H1 (cell line): ENCODE results near the gene DNM2. TPM values are rescaled to one million over a fixed set of nuclear protein-coding genes. Genes with fewer than 3 reads are reported as not detected.

Source experiments
- CTCF ChIA-PET: fragments of 300-600 bp; sonication (Branson Sonifier 250); formaldehyde crosslinking; loops from one replicate; lab custom pipeline; 2021; ENCODE audit not compliant: partially characterized antibody; lab: Charles Lee
- POLR2A ChIA-PET: fragments of 300-600 bp; sonication (Branson Sonifier 250); formaldehyde crosslinking; loops from one replicate; lab custom pipeline; 2021; ENCODE audit warnings: inconsistent platforms; ENCODE audit not compliant: partially characterized antibody; lab: Charles Lee
- DNase-seq, 2 experiments: peaks; one replicate each; pipeline versions ENCODE4 v3.0.0 to v3.0.0-alpha.2; 2010 to 2022; ENCODE audit warnings: low spot score in 2 of 2, low read depth in 1 of 2, mixed read lengths in 1 of 2
- FAIRE-seq: peaks from 2 replicates; lab custom pipeline; 2011; peaks lifted over from hg19 to GRCh38; lab: Jason Lieb, UNC
- H2AFZ ChIP-seq: 2 replicates; pipeline ENCODE4 v1.8.1; 2012; ENCODE audit warnings: low read length, inconsistent platforms
- H2AK5ac ChIP-seq: 2 replicates; pipeline ENCODE4 v1.6.1; 2013; ENCODE audit warnings: low read depth, low read length
- H2BK120ac ChIP-seq: replicated peaks from 2 replicates; pipeline ENCODE3; 2013; ENCODE audit warnings: low read depth, low read length, inconsistent platforms
- H2BK12ac ChIP-seq: 2 replicates; pipeline ENCODE4 v1.6.1; 2013; ENCODE audit warnings: low read depth, low read length
- H2BK15ac ChIP-seq: 2 replicates; pipeline ENCODE4 v1.6.1; 2013; ENCODE audit warnings: low read length
- H2BK20ac ChIP-seq: 2 replicates; pipeline ENCODE4 v1.6.1; 2013; ENCODE audit warnings: low read length
- H2BK5ac ChIP-seq: 2 replicates; pipeline ENCODE4 v1.6.1; 2013; ENCODE audit warnings: low read depth, low read length
- H3K14ac ChIP-seq: 2 replicates; pipeline ENCODE4 v1.6.1; 2013; ENCODE audit warnings: inconsistent platforms; ENCODE audit not compliant: insufficient read length
- H3K18ac ChIP-seq: 2 replicates; pipeline ENCODE4 v1.6.1; 2013; ENCODE audit warnings: low read length; ENCODE audit errors: extremely low read depth
- H3K23ac ChIP-seq: 2 replicates; pipeline ENCODE4 v1.6.1; 2013; ENCODE audit warnings: inconsistent platforms; ENCODE audit not compliant: insufficient read length
- H3K23me2 ChIP-seq: 2 replicates; pipeline ENCODE4 v1.6.1; 2013; ENCODE audit warnings: low read depth, low read length
- H3K27ac ChIP-seq: 2 replicates; pipeline ENCODE4 v1.6.1; 2011; ENCODE audit warnings: low read depth, low read length, inconsistent platforms
- H3K27me3 ChIP-seq, 4 experiments: replicated peaks in 1 of 4; 1 replicate in 1 of 4; 2 replicates in 3 of 4; pipeline versions ENCODE4 v1.6.1 to v1.8.1; 2011 to 2013; ENCODE audit warnings: low read length in 3 of 4, mild to moderate bottlenecking in 3 of 4, inconsistent platforms in 2 of 4, mixed read lengths in 2 of 4, moderate library complexity in 1 of 4; ENCODE audit not compliant: control insufficient read depth in 3 of 4, insufficient read depth in 3 of 4; ENCODE audit errors: extremely low read depth in 1 of 4
- H3K36me3 ChIP-seq, 4 experiments: 2 replicates each; pipeline versions ENCODE4 v1.6.1 to v1.8.1; 2011 to 2013; ENCODE audit warnings: mild to moderate bottlenecking in 4 of 4, low read length in 3 of 4, moderate library complexity in 2 of 4, control low read depth in 1 of 4, inconsistent platforms in 1 of 4; ENCODE audit not compliant: insufficient read depth in 4 of 4, control insufficient read depth in 2 of 4
- H3K4ac ChIP-seq: replicated peaks from 2 replicates; pipeline ENCODE3; 2013; ENCODE audit warnings: low read length, low read depth, mixed read lengths, inconsistent platforms; ENCODE audit not compliant: insufficient read length
- H3K4me1 ChIP-seq, 4 experiments: replicated peaks in 1 of 4; 1 replicate in 1 of 4; 2 replicates in 3 of 4; pipeline versions ENCODE4 v1.6.1 to v1.8.1; 2011 to 2013; ENCODE audit warnings: low read length in 3 of 4, inconsistent platforms in 2 of 4, mixed read lengths in 1 of 4; ENCODE audit not compliant: insufficient read depth in 4 of 4, control insufficient read depth in 3 of 4
- H3K4me2 ChIP-seq, 2 experiments: 2 replicates each; pipeline versions ENCODE4 v1.6.1 to v1.8.1; 2011 to 2013; ENCODE audit warnings: low read depth in 2 of 2, low read length in 2 of 2, control low read depth in 1 of 2, inconsistent platforms in 1 of 2, mild to moderate bottlenecking in 1 of 2; ENCODE audit not compliant: insufficient read depth in 1 of 2
- H3K4me3 ChIP-seq, 4 experiments: fragments of 200-600, 300-600 bp in 1 of 4; sonication (generic), shearing (Covaris generic), sonication (Bioruptor Twin) in 1 of 4; 2 replicates each; pipeline versions ENCODE4 v1.5.1 to v1.8.1; 2011 to 2016; ENCODE audit warnings: low read length in 4 of 4, low read depth in 3 of 4, control low read depth in 2 of 4, inconsistent platforms in 2 of 4, mild to moderate bottlenecking in 2 of 4, mixed read lengths in 1 of 4, moderate library complexity in 1 of 4; ENCODE audit not compliant: insufficient read depth in 2 of 4; ENCODE audit errors: extremely low read depth in 1 of 4
- H3K56ac ChIP-seq: replicated peaks from 2 replicates; pipeline ENCODE3; 2013; ENCODE audit warnings: low read depth, mild to moderate bottlenecking, mixed read lengths, low read length, inconsistent platforms; ENCODE audit not compliant: insufficient read length
- H3K79me1 ChIP-seq: 2 replicates; pipeline ENCODE4 v1.6.1; 2013; ENCODE audit warnings: low read depth, low read length, control low read depth
- H3K79me2 ChIP-seq, 2 experiments: 2 replicates each; pipeline versions ENCODE4 v1.6.1 to v1.8.1; 2012 to 2013; ENCODE audit warnings: low read length in 2 of 2, mild to moderate bottlenecking in 2 of 2, inconsistent platforms in 1 of 2; ENCODE audit not compliant: insufficient read depth in 2 of 2, control insufficient read depth in 1 of 2
- H3K9ac ChIP-seq, 4 experiments: replicated peaks in 1 of 4; 1 replicate in 1 of 4; 2 replicates in 3 of 4; pipeline versions ENCODE4 v1.6.1 to v1.8.1; 2011 to 2013; ENCODE audit warnings: low read depth in 3 of 4, low read length in 3 of 4, control low read depth in 2 of 4, mild to moderate bottlenecking in 2 of 4, moderate library complexity in 2 of 4, inconsistent platforms in 1 of 4; ENCODE audit errors: extremely low read depth in 1 of 4
- H3K9me3 ChIP-seq, 2 experiments: 2 replicates each; pipeline versions ENCODE4 v1.6.1 to v1.8.1; 2012 to 2013; ENCODE audit warnings: mild to moderate bottlenecking in 2 of 2, moderate library complexity in 2 of 2, control low read depth in 1 of 2, inconsistent platforms in 1 of 2, low read depth in 1 of 2, low read length in 1 of 2, mixed read lengths in 1 of 2; ENCODE audit not compliant: insufficient read depth in 2 of 2
- H4K20me1 ChIP-seq, 2 experiments: replicated peaks in 1 of 2; 2 replicates each; pipeline versions ENCODE3 to v1.8.1; 2011 to 2013; ENCODE audit warnings: inconsistent platforms in 2 of 2, low read length in 2 of 2, mild to moderate bottlenecking in 1 of 2; ENCODE audit not compliant: insufficient read depth in 2 of 2, control insufficient read depth in 1 of 2
- H4K5ac ChIP-seq: 2 replicates; pipeline ENCODE4 v1.6.1; 2013; ENCODE audit warnings: low read length, low read depth, mixed read lengths, inconsistent platforms; ENCODE audit not compliant: insufficient read length
- H4K8ac ChIP-seq: 2 replicates; pipeline ENCODE4 v1.8.0; 2013; ENCODE audit warnings: mild to moderate bottlenecking, moderate library complexity, low read length, inconsistent platforms; ENCODE audit not compliant: insufficient read depth; ENCODE audit errors: extremely low read depth
- H4K91ac ChIP-seq: replicated peaks from 2 replicates; pipeline ENCODE3; 2013; ENCODE audit warnings: low read length, mixed read lengths, inconsistent platforms; ENCODE audit not compliant: insufficient read length
- ASH2L ChIP-seq: fragments of 200-600, 300-600 bp; sonication (generic); IDR thresholded peaks from one replicate; pipeline ENCODE4 v1.7.1; 2017; ENCODE audit warnings: low read length
- ATF2 ChIP-seq: IDR thresholded peaks from 2 replicates; pipeline ENCODE4 v1.6.1; 2012; ENCODE audit warnings: low read length, inconsistent platforms
- BCL11A ChIP-seq, 2 experiments: IDR thresholded peaks; one replicate each; pipeline ENCODE4 v1.6.1; 2011; ENCODE audit warnings: low read depth in 2 of 2, low read length in 2 of 2, mild to moderate bottlenecking in 2 of 2
- CBX8 ChIP-seq: fragments of 300-800, 300-1000 bp; sonication (generic); IDR thresholded peaks from 2 replicates; pipeline ENCODE4 v1.7.1; 2016; ENCODE audit warnings: low read depth, low read length, borderline replicate concordance
- EP300 ChIP-seq, 2 experiments: IDR thresholded peaks; 1 replicate in 1 of 2; 2 replicates in 1 of 2; pipeline ENCODE4 v1.6.1; 2011 to 2012; ENCODE audit warnings: low read depth in 2 of 2, low read length in 2 of 2, mild to moderate bottlenecking in 2 of 2, borderline replicate concordance in 1 of 2, inconsistent platforms in 1 of 2, moderate library complexity in 1 of 2
- MAFK ChIP-seq: IDR thresholded peaks from 2 replicates; pipeline ENCODE4 v1.6.1; 2012; ENCODE audit warnings: low read depth, mild to moderate bottlenecking, improper control_type of control experiment, low read length
- RBBP5 ChIP-seq: IDR thresholded peaks from 2 replicates; pipeline ENCODE4 v1.7.1; 2012; ENCODE audit warnings: low read depth, mild to moderate bottlenecking, inconsistent platforms, low read length, moderate library complexity, borderline replicate concordance
- RNF2 ChIP-seq: fragments of 200-900, 300-1000 bp; sonication (generic); IDR thresholded peaks from 2 replicates; pipeline ENCODE4 v1.7.1; 2016; ENCODE audit warnings: borderline replicate concordance, low read depth, mild to moderate bottlenecking, antibody characterized with exemption, low read length; ENCODE audit not compliant: poor library complexity, severe bottlenecking; ENCODE audit errors: missing control alignments
- SAP30 ChIP-seq: fragments of 300-600 bp; sonication (generic); IDR thresholded peaks from 2 replicates; pipeline ENCODE4 v1.7.1; 2012; ENCODE audit warnings: low read length, moderate library complexity, mild to moderate bottlenecking, inconsistent platforms; ENCODE audit not compliant: insufficient read depth, insufficient replicate concordance
- SIRT6 ChIP-seq: IDR thresholded peaks from one replicate; pipeline ENCODE4 v1.7.1; 2012; ENCODE audit warnings: low read length, inconsistent platforms
- SP1 ChIP-seq: IDR thresholded peaks from 2 replicates; pipeline ENCODE4 v1.6.1; 2011; ENCODE audit warnings: low read depth, low read length
- SUZ12 ChIP-seq: fragments of 200-600 bp; sonication (generic); IDR thresholded peaks from 2 replicates; pipeline ENCODE4 v1.6.1; 2012; ENCODE audit warnings: mild to moderate bottlenecking, inconsistent platforms, low read length, moderate library complexity, mixed read lengths
- WGBS, 2 experiments: shearing (Covaris generic) in 1 of 2; methylation state at CpG; one replicate each; pipeline versions ENCODE4 v1.1.6 to v1.1.7; 2013 to 2015; ENCODE audit warnings: low lambda C conversion rate in 2 of 2, mixed read lengths in 2 of 2, inconsistent platforms in 1 of 2, low coverage in 1 of 2, missing lambda C conversion rate in 1 of 2; ENCODE audit not compliant: insufficient replicate concordance in 2 of 2, insufficient coverage in 1 of 2, insufficient read length in 1 of 2; ENCODE audit errors: extremely low coverage in 1 of 2, missing lambda C conversion rate in 1 of 2; 5-methylcytosine and 5-hydroxymethylcytosine counted together
- polyA plus RNA-seq, 7 experiments: library from polyadenylated mRNA; depleted of rRNA in 3 of 7; stranded (reverse) in 5 of 7; unstranded in 2 of 7; fragments of >200 nt in 5 of 7; fragments of 200-250 nt in 2 of 7; gene quantifications; 1 replicate in 5 of 7; 2 replicates in 1 of 7; 4 replicates in 1 of 7; pipeline versions ENCODE4 v1.2.1 to v1.2.3, GENCODE V29; 2011 to 2013; ENCODE audit warnings: missing spikeins in 2 of 7, mixed read lengths in 2 of 7
- total RNA-seq: library from RNA; stranded (reverse); fragmentation: NEBNext Ultra II Directional; extraction: Animal tissue kit (Norgen Biotek cat#: 25700); gene quantifications from 2 replicates; pipeline ENCODE4 v1.2.1, GENCODE V29; 2021

Gene DNM2
- total and polyA plus RNA-seq, 2 of the 8 experiments (the other 6 are each of a cell fraction or from before 2014, with no cell fraction given), result 61.9 to 120 TPM

- H2AK5ac ChIP-seq, result no peak overlapping the region
- H3K79me2 ChIP-seq, result no peaks in the 10 kb centered on the region
- POLR2A ChIA-PET, result interaction anchor here (1.0 to 55.9 kb wide), 2 partner anchors 9 to 39 kb away, joined by 3 to 1874 read pairs; partner anchors contain the start of gene ILF3
- no peak overlapping the region for H3K9ac ChIP-seq
- H3K9me3 ChIP-seq, result no peaks in the 10 kb centered on the region
- no peak overlapping the region for H2BK15ac ChIP-seq
- no peaks in the 10 kb centered on the region for H3K27me3 ChIP-seq
- no peak overlapping the region for H3K4me3 ChIP-seq
- peaks cover 0 to 2% of the 10 kb centered on the region in 2 experiments for H4K20me1 ChIP-seq
- no peak overlapping the region for H3K18ac ChIP-seq
- H3K36me3 ChIP-seq, result peaks cover 0 to 11% (median 4%) of the 10 kb centered on the region in 4 experiments; a peak in 4 of 8 replicates
- H3K23ac ChIP-seq, result no peak overlapping the region
- no peak overlapping the region for H3K4me2 ChIP-seq
- H3K79me1 ChIP-seq, result no peaks in the 10 kb centered on the region
- FAIRE-seq, result no peak
- no peak overlapping the region for H3K14ac ChIP-seq
- CTCF ChIA-PET, result interaction anchor here (1.7 kb wide), 1 partner anchor 8 kb away, joined by 7 read pairs; no protein-coding TSS in a partner anchor
- H3K4ac ChIP-seq, result no peak overlapping the region
- no peaks in the 10 kb centered on the region for H3K4me1 ChIP-seq
- H4K91ac ChIP-seq, result no peak overlapping the region
- WGBS, 2 experiments, result 98% methylated on average over 16 of the region's 16 CpGs; no CpG with 5 or more reads in 1 of the 2 experiments
- no peak overlapping the region for H2AFZ ChIP-seq
- H2BK120ac ChIP-seq, result no peak overlapping the region
- DNase-seq, result no peak
- H2BK5ac ChIP-seq, result no peak overlapping the region
- H3K27ac ChIP-seq, result no peak overlapping the region
- H4K8ac ChIP-seq, result 0 out of 2 replicates have a peak overlapping the region, but pooled peaks have one; percentile 11
- no peaks in the 10 kb centered on the region for H3K23me2 ChIP-seq
- no peak overlapping the region for H3K56ac ChIP-seq
- no peak overlapping the region for H4K5ac ChIP-seq
- H2BK20ac ChIP-seq, result no peak overlapping the region
- no peak overlapping the region for H2BK12ac ChIP-seq
- TF ChIP-seq CBX8 (no peak), BCL11A (IDR thresholded peaks at IDR 0.05; ENCODE audit: low read depth in 2 of 2, low read length in 2 of 2) (no peak), SAP30 (no peak), MAFK (no peak), RBBP5 (no peak), SUZ12 (no peak), RNF2 (no peak), ATF2 (no peak), ASH2L (no peak), SP1 (no peak), SIRT6 (no peak), EP300 (IDR thresholded peaks at IDR 0.05; ENCODE audit: borderline replicate concordance in 1 of 2, low read depth in 2 of 2, low read length in 2 of 2) (no peak)
These were observed 10.4 kb upstream of the DNM2 start for GRCh38 chr19:10707440-10707839.
